ENCODE measurements around the gene NSUN2. TPM values are rescaled to one million over a fixed set of nuclear protein-coding genes. Genes with fewer than 3 reads are reported as not detected.

NSUN2 gene
- polyA plus RNA-seq, 1 donor from 2014 or later, result 47.5 TPM

GRCh38 chr5:6552612-6553011, 80.2 kb downstream of the NSUN2 start:
- H3K4me3 ChIP-seq (ENCODE audit: low read length), result no peak overlapping the region
- no peak overlapping the region for H3K4me2 ChIP-seq (ENCODE audit: low read length)
- H4K20me1 ChIP-seq (ENCODE audit: insufficient read depth), result no peaks in the 10 kb centered on the region
- H3K27me3 ChIP-seq (ENCODE audit: insufficient read depth, low read depth, low read length), result no peaks in the 10 kb centered on the region
- no peak overlapping the region for H2AFZ ChIP-seq (ENCODE audit: low read depth, low read length)
- no peak for TF ChIP-seq EZH2 (IDR thresholded peaks at IDR 0.05; ENCODE audit: borderline replicate concordance, insufficient read depth, low read length, poor library complexity, severe bottlenecking)
- no peak for TF ChIP-seq POLR2AphosphoS5 (IDR thresholded peaks at IDR 0.05)
- no peak for TF ChIP-seq MXI1 (conservative IDR thresholded peaks at IDR 0.05; ENCODE audit: poor library complexity, severe bottlenecking)
- no peak for TF ChIP-seq CTCF (IDR thresholded peaks at IDR 0.05; ENCODE audit: poor library complexity, severe bottlenecking)
- no peak for TF ChIP-seq TAF1 (IDR thresholded peaks at IDR 0.05; ENCODE audit: low read depth)
- no peak for TF ChIP-seq REST (IDR thresholded peaks at IDR 0.05; ENCODE audit: borderline replicate concordance)
- no peak for TF ChIP-seq RAD21 (conservative IDR thresholded peaks at IDR 0.05)
- no peak for TF ChIP-seq EP300 (conservative IDR thresholded peaks at IDR 0.05; ENCODE audit: poor library complexity, severe bottlenecking)
- no peak for TF ChIP-seq SMC3 (conservative IDR thresholded peaks at IDR 0.05; ENCODE audit: poor library complexity)
- no peaks in the 10 kb centered on the region for H3K9me3 ChIP-seq (ENCODE audit: low read length)
- H3K79me2 ChIP-seq (replicated peaks; ENCODE audit: insufficient read depth, low read length), result no peaks in the 10 kb centered on the region
- no peaks in the 10 kb centered on the region for H3F3A ChIP-seq (ENCODE audit: insufficient read depth, low read length, poor library complexity, severe bottlenecking)
- no peaks in the 10 kb centered on the region for H3K36me3 ChIP-seq (ENCODE audit: insufficient read depth, low read length)
- no peak overlapping the region for H3K27ac ChIP-seq (ENCODE audit: low read length)
- no peaks in the 10 kb centered on the region for H3K9me2 ChIP-seq (ENCODE audit: insufficient read depth, low read length)
- H3K9ac ChIP-seq (ENCODE audit: low read length), result no peak overlapping the region

GRCh38 chr5:6551955-6552313, 80.9 kb downstream of the NSUN2 start:
- no peaks in the 10 kb centered on the region for H3K27me3 ChIP-seq (ENCODE audit: insufficient read depth, low read depth, low read length)
- TF ChIP-seq MXI1 (conservative IDR thresholded peaks at IDR 0.05; ENCODE audit: poor library complexity, severe bottlenecking) (no peak), SMC3 (conservative IDR thresholded peaks at IDR 0.05; ENCODE audit: poor library complexity) (no peak)
- no peaks in the 10 kb centered on the region for H3K36me3 ChIP-seq (ENCODE audit: insufficient read depth, low read length)
- H3K9ac ChIP-seq (ENCODE audit: low read length), result no peak overlapping the region
- no peaks in the 10 kb centered on the region for H3K9me3 ChIP-seq (ENCODE audit: low read length)
- H3K9me2 ChIP-seq (ENCODE audit: insufficient read depth, low read length), result no peaks in the 10 kb centered on the region
- H2AFZ ChIP-seq (ENCODE audit: low read depth, low read length), result no peak overlapping the region
- H3K4me3 ChIP-seq (ENCODE audit: low read length), result no peak overlapping the region
- no peak overlapping the region for H3K4me2 ChIP-seq (ENCODE audit: low read length)
- H3K79me2 ChIP-seq (replicated peaks; ENCODE audit: insufficient read depth, low read length), result no peaks in the 10 kb centered on the region
- no peaks in the 10 kb centered on the region for H3F3A ChIP-seq (ENCODE audit: insufficient read depth, low read length, poor library complexity, severe bottlenecking)
- H3K27ac ChIP-seq (ENCODE audit: low read length), result no peak overlapping the region
- H4K20me1 ChIP-seq (ENCODE audit: insufficient read depth), result no peaks in the 10 kb centered on the region

All from neural cell (in vitro differentiated cells).